Loucy (cell line): Measurements from ENCODE around the gene NANOS3.

Source experiments
- H2AFZ ChIP-seq: fragments of 200-600 bp; sonication (generic); 2 replicates; pipeline ENCODE4 v1.6.0; 2016; ENCODE audit warnings: antibody characterized with exemption, mild to moderate bottlenecking, low read length, moderate library complexity
- H3F3A ChIP-seq: fragments of 200-600 bp; 2 replicates; pipeline ENCODE4 v1.6.0; 2016; ENCODE audit warnings: antibody characterized with exemption, low read depth, mild to moderate bottlenecking
- H3K27me3 ChIP-seq: fragments of 200-600 bp; sonication (generic); 2 replicates; pipeline ENCODE4 v1.6.1; 2014; ENCODE audit warnings: low read length, mild to moderate bottlenecking; ENCODE audit not compliant: insufficient read depth, poor library complexity, severe bottlenecking
- H3K36me3 ChIP-seq: fragments of 200-600 bp; sonication (generic); 2 replicates; pipeline ENCODE4 v1.6.1; 2016; ENCODE audit warnings: low read length; ENCODE audit not compliant: insufficient read depth
- H3K4me1 ChIP-seq: fragments of 200-600 bp; sonication (generic); 2 replicates; pipeline ENCODE4 v1.5.1; 2014; ENCODE audit warnings: low read length, mild to moderate bottlenecking; ENCODE audit not compliant: insufficient read depth, poor library complexity, severe bottlenecking
- H3K4me2 ChIP-seq: fragments of 200-600 bp; sonication (generic); 2 replicates; pipeline ENCODE4 v1.6.0; 2014; ENCODE audit warnings: antibody characterized with exemption, low read length, low read depth, mild to moderate bottlenecking; ENCODE audit not compliant: poor library complexity, severe bottlenecking
- H3K4me3 ChIP-seq: fragments of 200-600 bp; sonication (generic); 2 replicates; pipeline ENCODE4 v1.5.1; 2014; ENCODE audit warnings: low read length, mild to moderate bottlenecking, mixed read lengths; ENCODE audit not compliant: poor library complexity, severe bottlenecking
- H3K79me2 ChIP-seq: fragments of 200-600 bp; sonication (generic); 2 replicates; pipeline ENCODE4 v1.6.1; 2014; ENCODE audit warnings: low read length; ENCODE audit not compliant: insufficient read depth
- H3K9ac ChIP-seq: fragments of 200-600 bp; sonication (generic); 2 replicates; pipeline ENCODE4 v1.6.0; 2014; ENCODE audit warnings: mild to moderate bottlenecking, low read depth, low read length, moderate library complexity; ENCODE audit not compliant: poor library complexity, severe bottlenecking
- H3K9me2 ChIP-seq: fragments of 200-600 bp; sonication (generic); replicated peaks from 2 replicates; pipeline ENCODE4 v1.6.1; 2016; ENCODE audit warnings: low read depth, low read length, mixed read lengths
- H3K9me3 ChIP-seq: fragments of 200-600 bp; sonication (generic); 2 replicates; pipeline ENCODE4 v1.6.1; 2014; ENCODE audit warnings: mild to moderate bottlenecking, antibody characterized with exemption, low read length, low read depth; ENCODE audit not compliant: insufficient read depth
- H4K20me1 ChIP-seq: fragments of 200-600 bp; sonication (generic); 2 replicates; pipeline ENCODE4 v1.6.0; 2014; ENCODE audit warnings: antibody characterized with exemption, low read length, mild to moderate bottlenecking; ENCODE audit not compliant: insufficient read depth, poor library complexity, severe bottlenecking
- EZH2phosphoT487 ChIP-seq: fragments of 200-600 bp; IDR thresholded peaks from 2 replicates; pipeline ENCODE4 v1.6.1; 2018; ENCODE audit warnings: antibody characterized with exemption, mild to moderate bottlenecking, moderate library complexity, borderline replicate concordance
- TF ChIP-seq, protein P1 (sequence below): fragments of 200-600 bp; sonication (generic); conservative IDR thresholded peaks from 2 replicates; pipeline ENCODE4 v1.5.1; 2014; ENCODE audit warnings: mild to moderate bottlenecking, antibody characterized with exemption, low read length

The NANOS3 gene

DNA sequence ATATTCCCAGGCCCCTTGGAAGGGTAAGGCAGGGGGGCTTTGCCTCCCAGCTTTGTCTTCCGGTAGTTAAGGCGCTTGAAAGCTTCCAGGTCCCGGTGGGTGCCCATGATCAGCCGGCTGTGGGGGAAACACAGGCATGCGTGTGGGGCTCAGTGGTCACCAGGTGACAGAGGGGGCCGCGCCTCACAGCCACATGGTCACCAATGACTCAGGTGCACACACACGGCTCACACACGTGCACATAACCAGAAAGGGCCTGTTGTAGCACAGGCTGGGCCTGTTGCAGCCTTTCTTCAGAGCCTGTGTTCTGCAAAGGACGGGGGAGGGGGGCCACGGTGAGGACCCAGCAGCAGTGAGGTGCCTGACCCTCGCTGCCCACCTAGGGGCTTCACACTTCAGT is 5.9 kb downstream of the NANOS3 start:
- H3K36me3 ChIP-seq, result no peaks in the 10 kb centered on the region
- H3K4me2 ChIP-seq, result peak overlapping the region; percentile 79
- peaks cover 38% of the 10 kb centered on the region for H3K4me1 ChIP-seq
- H3K79me2 ChIP-seq, result no peaks in the 10 kb centered on the region; the same call in 1 of the 2 replicates
- H3K9ac ChIP-seq, result peak overlapping the region; percentile 72
- no peaks in the 10 kb centered on the region for H3F3A ChIP-seq
- no peaks in the 10 kb centered on the region for H3K9me3 ChIP-seq
- no peak for TF ChIP-seq EZH2phosphoT487
- TF ChIP-seq, protein P1, sequence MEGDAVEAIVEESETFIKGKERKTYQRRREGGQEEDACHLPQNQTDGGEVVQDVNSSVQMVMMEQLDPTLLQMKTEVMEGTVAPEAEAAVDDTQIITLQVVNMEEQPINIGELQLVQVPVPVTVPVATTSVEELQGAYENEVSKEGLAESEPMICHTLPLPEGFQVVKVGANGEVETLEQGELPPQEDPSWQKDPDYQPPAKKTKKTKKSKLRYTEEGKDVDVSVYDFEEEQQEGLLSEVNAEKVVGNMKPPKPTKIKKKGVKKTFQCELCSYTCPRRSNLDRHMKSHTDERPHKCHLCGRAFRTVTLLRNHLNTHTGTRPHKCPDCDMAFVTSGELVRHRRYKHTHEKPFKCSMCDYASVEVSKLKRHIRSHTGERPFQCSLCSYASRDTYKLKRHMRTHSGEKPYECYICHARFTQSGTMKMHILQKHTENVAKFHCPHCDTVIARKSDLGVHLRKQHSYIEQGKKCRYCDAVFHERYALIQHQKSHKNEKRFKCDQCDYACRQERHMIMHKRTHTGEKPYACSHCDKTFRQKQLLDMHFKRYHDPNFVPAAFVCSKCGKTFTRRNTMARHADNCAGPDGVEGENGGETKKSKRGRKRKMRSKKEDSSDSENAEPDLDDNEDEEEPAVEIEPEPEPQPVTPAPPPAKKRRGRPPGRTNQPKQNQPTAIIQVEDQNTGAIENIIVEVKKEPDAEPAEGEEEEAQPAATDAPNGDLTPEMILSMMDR, result no peak
- no peaks in the 10 kb centered on the region for H3K27me3 ChIP-seq
- peak overlapping the region; percentile 68 for H3K4me3 ChIP-seq
- no peaks in the 10 kb centered on the region for H4K20me1 ChIP-seq
- H3K9me2 ChIP-seq, result no peaks in the 10 kb centered on the region
- no peak overlapping the region for H2AFZ ChIP-seq

DNA sequence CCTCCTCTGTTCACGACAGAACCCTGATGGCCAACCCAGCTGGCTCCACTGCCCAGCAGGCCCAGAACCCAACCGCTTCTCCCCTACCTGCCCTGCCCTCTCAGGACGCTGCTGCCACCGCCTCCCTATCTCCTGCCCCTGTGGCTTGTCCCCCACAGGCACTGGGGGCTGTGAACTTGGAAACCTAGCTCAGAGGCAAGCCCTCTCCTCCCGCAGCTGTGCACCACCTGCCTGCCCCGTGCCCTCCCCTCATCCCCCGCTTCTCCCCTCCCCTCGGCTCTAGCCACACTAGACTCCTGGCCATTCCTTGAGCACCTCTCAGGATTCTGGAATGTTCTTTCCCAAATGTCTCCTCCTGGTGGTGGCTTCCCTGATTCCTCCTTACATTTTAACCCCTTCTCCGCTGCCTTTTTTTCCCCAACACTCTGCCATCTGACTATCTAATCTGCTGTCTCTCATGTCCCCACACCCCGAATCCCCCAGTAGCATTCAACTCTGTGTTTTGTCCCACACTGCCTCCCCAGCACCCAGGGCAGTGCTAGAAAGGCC is 6.7 kb downstream of the NANOS3 start:
- Histone ChIP-seq H3K79me2 (no peaks in the 10 kb centered on the region; the same call in 1 of the 2 replicates), H3K4me3 (no peak overlapping the region), H3K27me3 (no peaks in the 10 kb centered on the region), H3K9me2 (no peaks in the 10 kb centered on the region), H4K20me1 (no peaks in the 10 kb centered on the region), H3K36me3 (no peaks in the 10 kb centered on the region), H3K9ac (peak overlapping the region; percentile 72), H3K9me3 (no peaks in the 10 kb centered on the region), H3F3A (no peaks in the 10 kb centered on the region), H3K4me2 (peak overlapping the region; percentile 79), H3K4me1 (peaks cover 38% of the 10 kb centered on the region), H2AFZ (no peak overlapping the region)
- TF ChIP-seq, protein P1, result no peak
- no peak for TF ChIP-seq EZH2phosphoT487

DNA sequence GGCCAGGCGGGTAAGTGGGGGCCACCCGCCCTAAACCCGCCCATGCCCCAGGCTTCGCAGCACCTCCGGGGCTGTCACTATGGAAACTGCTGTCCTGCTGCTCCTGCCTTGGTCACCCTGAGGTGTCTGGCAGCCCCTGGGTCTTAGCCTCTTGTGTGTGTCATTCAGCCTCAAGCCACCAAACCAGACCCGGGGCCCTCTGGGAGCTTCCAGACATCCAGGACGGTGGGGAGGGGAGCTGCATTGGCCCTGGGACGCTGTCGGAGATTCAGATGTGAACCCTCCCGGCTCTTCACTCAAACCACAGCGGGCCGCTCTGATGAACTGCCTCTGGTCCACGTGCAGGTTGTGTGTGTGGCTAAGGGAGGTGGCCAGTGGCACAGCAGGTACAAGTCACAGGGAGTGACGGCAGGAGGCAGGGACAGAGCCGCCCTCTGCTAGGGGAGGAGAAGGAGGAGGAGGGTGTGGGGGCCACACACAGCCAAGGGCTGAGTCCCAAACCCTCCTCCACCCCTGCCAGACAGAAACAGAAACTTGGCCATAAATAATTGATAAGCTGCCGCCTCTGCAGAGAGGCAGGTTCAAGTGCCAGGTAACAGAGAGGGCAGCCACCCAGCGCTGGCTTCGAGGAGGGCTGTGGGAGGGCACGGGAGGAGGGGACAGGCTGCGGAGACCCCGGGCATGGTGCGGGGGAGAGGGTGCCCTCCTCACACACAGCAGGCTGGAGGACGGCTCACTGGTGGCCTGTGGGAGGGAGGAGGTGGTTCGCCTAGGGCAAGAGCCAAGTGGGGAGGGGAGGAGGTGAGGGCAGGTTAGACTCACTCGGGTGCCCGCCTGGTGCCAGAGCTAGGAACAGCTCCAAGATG is 8.0 kb downstream of the NANOS3 start:
- Histone ChIP-seq H3K4me3 (no peak overlapping the region), H3F3A (no peaks in the 10 kb centered on the region), H2AFZ (no peak overlapping the region), H3K9me3 (no peaks in the 10 kb centered on the region), H3K36me3 (peaks cover 8% of the 10 kb centered on the region; the same call in 1 of the 2 replicates), H4K20me1 (no peaks in the 10 kb centered on the region), H3K79me2 (no peaks in the 10 kb centered on the region; the same call in 1 of the 2 replicates), H3K4me1 (peaks cover 38% of the 10 kb centered on the region), H3K27me3 (no peaks in the 10 kb centered on the region), H3K9me2 (no peaks in the 10 kb centered on the region), H3K9ac (no peak overlapping the region), H3K4me2 (no peak overlapping the region)
- TF ChIP-seq EZH2phosphoT487, result no peak
- TF ChIP-seq, protein P1, result no peak
